Renal cortical epithelial cell (primary cell): ENCODE results near the gene TNFRSF1B. TPM values are rescaled to one million over a fixed set of nuclear protein-coding genes. Genes with fewer than 3 reads are reported as not detected.

ENCODE experiments used
- DNase-seq: peaks from one replicate; pipeline ENCODE4 v3.0.0-alpha.2; 2011; ENCODE audit warnings: low read depth
- total RNA-seq: library from RNA; depleted of rRNA; stranded (reverse); fragments of >200 nt; gene quantifications from 2 replicates; pipeline ENCODE4 v1.2.3, GENCODE V29; 2014

TNFRSF1B gene
- 0.35 and 1.6 TPM in 2 replicates for total RNA-seq

GRCh38 chr1:12166834-12167492 is at the start of gene TNFRSF1B:
Gene TNFRSF1B, plus strand, starts transcription at chr1:12166991. Its CDS starts 101 bp downstream, at chr1:12167092.
- DNase-seq, result no peak

DNA sequence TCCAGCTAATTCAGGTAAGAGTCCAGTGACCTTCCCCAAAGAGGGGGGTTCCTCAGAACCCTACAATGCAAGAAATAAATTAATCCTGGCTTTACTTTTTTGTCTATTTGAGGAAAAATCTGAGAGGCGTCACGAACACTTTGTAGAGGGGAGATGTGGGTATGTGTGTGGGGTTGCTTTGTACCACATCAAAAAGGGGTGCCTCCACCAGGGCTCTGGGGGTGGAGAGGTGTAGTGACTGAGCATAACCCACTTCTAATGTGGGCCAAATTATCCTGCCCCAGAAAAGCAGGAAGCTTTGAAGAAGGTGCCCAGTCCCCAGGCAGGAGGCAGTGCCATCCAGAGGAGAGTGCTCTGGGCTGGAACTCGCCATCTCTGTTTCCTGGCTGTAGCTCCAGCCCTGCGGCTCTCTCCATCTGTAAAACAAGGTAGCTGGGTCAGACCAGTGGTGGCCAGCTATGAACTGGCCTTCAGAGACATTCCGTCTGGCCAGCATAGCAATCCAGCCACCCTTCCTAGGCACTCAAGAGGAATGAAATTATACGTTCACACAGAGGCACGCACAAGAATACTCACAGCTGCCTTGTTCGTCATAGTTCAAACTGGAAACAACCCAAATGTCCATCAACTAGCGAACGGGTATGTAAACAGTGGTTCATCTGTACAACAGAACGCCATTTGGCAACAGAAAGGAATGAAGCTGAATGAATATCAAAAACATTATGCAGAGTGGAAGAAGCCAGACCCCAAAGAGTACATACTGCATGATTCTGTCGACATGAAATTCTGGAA is 45.4 kb upstream of the TNFRSF1B start:
- DNase-seq, result no peak

- no peak for DNase-seq
These were observed 43.6 kb upstream of the TNFRSF1B start for GRCh38 chr1:12123172-12123571.

DNA sequence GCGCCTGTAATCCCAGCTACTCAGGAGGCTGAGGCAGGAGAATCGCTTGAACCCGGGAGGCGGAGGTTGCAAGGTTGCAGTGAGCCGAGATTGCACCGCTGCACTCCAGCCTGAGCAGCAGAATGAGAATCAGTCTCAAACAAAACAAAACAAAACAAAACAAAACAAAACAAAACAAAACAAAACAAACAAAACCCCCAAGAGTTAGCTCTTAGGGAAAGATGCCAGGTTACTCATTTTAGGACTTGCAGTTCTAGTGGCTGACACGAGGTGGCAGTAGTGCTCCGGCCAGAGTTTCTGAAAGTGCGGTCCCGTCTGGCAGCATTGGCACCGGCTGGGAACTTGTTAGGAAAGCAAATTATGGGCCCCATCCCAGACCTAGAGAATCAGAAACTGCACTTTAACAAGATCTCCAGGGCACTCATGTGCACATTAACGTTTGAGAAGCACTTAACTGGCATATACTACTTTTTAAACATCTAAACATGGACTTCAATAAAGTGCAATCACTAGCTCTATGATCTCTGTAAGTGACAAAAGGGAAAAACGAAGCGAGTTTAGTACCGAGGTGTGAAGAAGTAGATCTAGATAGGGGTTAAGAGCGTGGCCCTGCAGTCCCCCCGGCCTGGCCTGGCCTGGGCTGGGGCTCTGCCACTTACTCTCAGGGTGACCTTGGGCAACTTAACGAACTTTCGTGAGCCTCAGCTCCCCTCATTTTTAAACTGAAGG is 41.9 kb upstream of the TNFRSF1B start:
- DNase-seq, result peak; percentile 36

DNA sequence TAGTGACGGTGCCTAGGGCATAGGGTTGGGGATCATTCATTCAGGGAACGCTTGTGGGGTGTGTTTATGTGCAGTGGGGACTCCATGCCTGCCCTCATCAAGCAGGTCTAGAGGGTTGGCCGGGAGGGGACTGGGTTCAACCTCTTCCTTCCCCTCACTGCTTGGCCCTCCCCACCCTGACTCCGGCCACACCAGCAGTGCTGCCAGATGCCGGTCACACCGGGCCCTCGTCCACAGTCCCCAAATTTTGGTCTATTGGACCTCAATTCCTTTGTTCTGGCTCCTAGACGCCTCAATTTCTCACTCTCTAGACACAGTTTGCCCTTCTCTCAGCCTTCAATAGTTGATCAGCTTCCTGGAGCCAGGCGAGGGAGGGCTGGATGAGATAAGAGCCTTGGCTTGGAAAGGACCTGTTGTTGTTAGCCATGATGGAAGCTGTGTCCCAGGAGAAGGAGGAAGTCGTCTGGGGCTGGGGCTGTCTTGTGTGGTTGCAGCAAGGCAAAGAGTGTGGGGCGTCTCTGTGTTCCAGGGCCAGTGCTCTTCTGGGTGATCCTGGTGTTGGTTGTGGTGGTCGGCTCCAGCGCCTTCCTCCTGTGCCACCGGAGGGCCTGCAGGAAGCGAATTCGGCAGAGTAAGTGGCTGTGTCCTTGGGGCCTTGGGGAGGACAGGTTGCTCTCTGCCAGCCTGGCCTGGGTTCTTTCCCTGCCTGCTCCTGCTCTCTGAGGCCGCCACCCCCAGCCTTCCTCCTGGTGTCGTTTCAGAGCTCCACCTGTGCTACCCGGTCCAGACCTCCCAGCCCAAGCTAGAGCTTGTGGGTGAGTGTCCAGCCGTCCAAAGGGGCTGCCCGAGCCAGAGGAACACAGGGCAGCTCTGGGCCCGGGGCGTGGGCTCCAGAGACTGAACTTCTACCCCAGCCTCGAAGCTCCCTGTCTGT is 41.1 kb upstream of the TNFRSF1B start:
- DNase-seq, result no peak

DNA sequence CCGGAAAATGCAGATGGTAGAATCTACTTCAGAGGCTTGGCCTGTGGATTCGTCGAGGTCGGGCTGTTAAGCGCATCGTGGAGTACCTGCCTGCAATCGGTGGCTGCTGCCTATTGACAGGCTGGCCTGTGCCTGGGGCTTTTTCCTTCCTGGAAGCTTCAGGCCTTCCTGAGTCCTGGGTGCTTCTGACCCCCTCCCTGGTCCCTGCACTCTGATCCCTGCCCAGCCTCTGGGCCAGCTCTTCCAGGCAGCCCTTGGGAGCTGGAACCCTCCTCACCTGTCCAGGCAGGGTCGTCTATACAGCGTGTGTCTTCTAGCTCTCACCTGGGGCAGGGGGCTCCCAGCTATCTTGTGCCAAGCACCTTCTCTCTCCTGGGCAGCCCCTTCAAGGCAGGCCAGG is 40.0 kb upstream of the TNFRSF1B start:
- DNase-seq, result no peak

DNA sequence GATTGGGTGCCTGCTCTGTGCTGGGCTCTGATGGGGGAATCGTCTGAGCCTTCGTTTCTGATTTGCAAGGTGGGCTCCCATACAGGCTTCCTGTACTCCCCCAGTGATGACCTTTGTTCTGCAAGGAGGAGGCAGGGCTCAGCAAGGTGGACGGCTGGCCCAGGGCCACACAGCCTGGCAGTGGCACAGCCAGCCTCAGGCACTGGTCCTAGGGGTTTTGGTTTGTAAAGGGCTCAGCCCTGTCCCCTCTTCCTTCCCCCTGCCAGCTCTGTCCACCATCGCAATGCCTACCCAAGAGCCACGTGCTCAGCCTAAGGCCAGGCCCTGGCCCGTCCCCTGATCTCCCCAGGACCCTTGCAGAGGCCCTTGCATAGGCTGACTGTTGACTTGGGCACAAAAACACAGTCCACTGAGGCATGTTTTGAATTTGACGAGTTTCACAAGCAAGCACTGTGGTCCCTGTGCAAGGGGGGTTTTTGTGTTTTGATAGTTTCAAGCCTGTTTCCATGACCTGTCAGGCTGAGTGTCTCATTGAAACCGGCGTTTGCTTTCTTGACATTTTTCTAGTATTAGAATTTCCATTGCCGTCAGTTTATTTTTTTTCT is 39.5 kb upstream of the TNFRSF1B start:
- no peak for DNase-seq

- DNase-seq, result no peak
These were observed 38.7 kb upstream of the TNFRSF1B start for GRCh38 chr1:12128120-12128519.

- DNase-seq, result no peak
These were observed 37.2 kb upstream of the TNFRSF1B start for GRCh38 chr1:12129624-12130023.

- DNase-seq, result no peak
These were observed 36.2 kb upstream of the TNFRSF1B start for GRCh38 chr1:12130466-12131130.

GRCh38 chr1:12132078-12132477 is 34.7 kb upstream of the TNFRSF1B start:
- no peak for DNase-seq

GRCh38 chr1:12134716-12135115 is 32.1 kb upstream of the TNFRSF1B start:
- DNase-seq, result no peak

DNA sequence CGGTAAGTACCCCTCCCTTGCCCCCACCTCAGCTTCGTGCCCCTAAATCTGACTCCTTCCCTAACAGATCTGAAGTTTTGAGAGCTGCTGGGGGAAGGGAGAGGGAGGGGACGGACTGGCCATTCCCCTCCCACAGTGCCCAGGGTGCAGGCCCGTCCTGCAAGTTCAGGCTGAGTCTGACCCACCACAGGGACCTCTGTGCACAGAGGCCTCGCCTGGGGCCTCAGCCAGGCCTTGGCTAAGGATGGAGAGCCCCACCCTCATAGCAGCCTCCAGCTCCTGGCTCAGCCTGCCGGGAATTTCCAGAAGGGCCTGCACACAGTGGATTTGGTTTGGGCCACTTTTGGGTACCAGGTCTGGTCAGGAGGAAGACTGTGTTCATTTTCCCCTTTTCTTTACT is 31.2 kb upstream of the TNFRSF1B start:
- no peak for DNase-seq

- DNase-seq, result no peak
These were observed 29.7 kb upstream of the TNFRSF1B start for GRCh38 chr1:12136916-12137610.

- no peak for DNase-seq
These were observed 28.3 kb upstream of the TNFRSF1B start for GRCh38 chr1:12138196-12139168.

DNA sequence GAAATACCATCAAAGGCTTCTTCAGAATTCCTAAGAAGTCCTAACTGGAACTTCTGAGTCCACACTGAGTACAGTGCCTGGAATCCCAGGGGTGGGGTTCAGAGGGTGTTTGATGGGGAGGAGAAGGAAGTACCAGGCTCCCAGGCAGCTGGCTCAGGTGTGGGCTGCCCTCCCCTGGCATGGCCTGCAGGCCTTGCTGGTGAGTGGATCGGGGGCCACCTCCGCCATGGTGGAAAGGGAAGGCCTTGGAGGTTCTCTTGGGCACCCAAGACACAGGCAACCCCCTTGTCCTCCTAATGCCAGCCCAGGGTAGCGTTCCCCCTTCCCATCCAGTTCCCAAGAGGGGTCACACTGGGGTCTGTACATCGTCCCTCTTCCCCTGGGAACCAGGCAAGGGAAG is 26.8 kb upstream of the TNFRSF1B start:
- DNase-seq, result no peak

- no peak for DNase-seq
These were observed 26.2 kb upstream of the TNFRSF1B start for GRCh38 chr1:12140515-12141162.

DNA sequence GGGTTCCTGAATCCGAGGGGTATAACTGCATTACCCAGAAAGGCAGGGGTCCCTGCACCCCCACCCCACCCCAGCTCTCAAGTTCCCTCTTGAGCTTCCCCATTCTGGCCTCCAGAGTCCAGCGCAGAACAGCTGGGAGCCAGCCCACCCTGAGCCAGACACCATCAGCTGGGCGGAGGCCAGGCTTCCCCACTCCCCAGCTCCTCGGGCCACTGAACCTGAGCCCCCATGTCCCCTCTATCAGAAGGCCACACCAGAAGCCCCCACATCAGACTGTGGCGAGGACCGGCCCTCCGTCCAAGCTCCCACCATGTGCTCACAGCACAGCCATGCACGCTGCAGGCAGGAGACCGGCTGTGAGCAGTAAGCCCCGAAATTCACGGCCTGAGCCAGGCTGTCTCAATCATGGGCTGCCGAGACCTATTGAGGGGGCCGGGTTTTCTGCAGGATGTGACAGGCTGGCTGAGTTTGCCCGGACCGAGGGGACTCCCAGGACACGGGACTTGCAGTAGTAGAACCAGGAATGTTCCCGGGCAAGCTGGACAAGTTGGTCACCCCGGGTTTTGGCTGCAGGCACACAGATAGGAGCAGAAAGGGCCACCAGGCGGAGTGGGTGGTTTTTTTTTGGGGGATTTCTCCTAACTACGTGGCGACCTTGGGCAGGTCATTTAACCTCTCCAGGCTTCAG is 25.5 kb upstream of the TNFRSF1B start:
- no peak for DNase-seq
